ENCODE results near the gene MOV10. TPM values are rescaled to one million over a fixed set of nuclear protein-coding genes. Genes with fewer than 3 reads are reported as not detected.

The MOV10 gene
- total RNA-seq, 2 experiments from 2014 or later: 80.6 to 89.3 TPM

DNA sequence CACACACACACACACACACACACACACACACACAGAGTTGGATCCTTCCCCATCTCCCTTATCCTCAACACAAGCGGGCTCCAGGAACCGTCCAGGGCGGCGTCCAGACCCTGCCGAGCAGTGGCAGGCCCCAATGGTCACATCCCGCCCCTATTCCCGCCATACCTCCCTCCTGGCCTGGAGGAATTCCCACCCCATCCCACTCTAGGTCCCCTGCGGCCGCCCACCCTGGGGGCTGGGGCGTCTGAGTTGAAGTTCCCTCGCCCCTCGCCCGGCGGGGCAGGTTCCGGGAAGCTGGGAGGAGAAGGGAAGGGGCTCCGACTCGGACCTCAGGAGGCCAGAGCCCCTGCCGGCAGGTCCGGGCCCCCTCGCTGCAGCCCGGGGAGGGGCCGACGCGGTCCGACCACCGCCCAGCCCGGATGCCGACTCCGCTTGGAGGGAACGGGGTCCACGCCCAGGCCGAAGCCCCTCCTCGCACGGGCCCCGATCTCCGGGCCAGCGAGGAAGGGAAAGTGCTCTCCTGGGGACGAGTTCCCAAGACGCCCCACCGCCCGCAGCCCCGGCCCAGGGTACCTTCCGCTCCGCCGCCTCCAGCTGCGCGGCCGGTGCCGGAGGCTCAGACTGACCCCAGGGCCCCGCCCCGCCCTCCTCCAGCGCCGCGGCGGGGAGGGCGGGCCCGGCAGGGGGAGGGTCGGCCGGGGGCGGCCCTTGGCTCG lies 32.2 kb downstream of the MOV10 start, which contains the start of gene RHOC:
Gene RHOC, minus strand, starts transcription at position 623 of the 716 bp plus-strand sequence. CDS start 3,328 bp downstream, outside the sequence.
- H3K27ac Mint-ChIP-seq: peak within 1 kb of the TSS; percentile 59
- no peaks in the 10 kb centered on the region for H3K36me3 Mint-ChIP-seq (ENCODE audit: low read depth)
- Histone ChIP-seq H3K4me3 (ENCODE audit: low read length) (peak within 1 kb of the TSS; percentile 60), H3K27me3 (ENCODE audit: control insufficient read depth in 1 of 2, insufficient read depth in 2 of 2, low read length in 2 of 2) (no peaks in the 10 kb centered on the region), H3K9me3 (ENCODE audit: control insufficient read depth in 1 of 2, insufficient read depth in 1 of 2, low read length in 2 of 2) (no peaks in the 10 kb centered on the region), H3K27ac (ENCODE audit: low read depth in 1 of 2, low read length in 2 of 2) (peak within 1 kb of the TSS in 1 of 2 donors; percentile 60), H3K36me3 (ENCODE audit: insufficient read depth, low read length) (no peaks in the 10 kb centered on the region), H3K4me1 (ENCODE audit: insufficient read depth, low read length) (peaks cover 38% of the 10 kb centered on the region)
- peak; percentile 30 for ATAC-seq (ENCODE audit: poor library complexity)
- peak in 5 of 14 experiments; percentile 26 to 64 (median 50) for DNase-seq
- H3K9me3 Mint-ChIP-seq: no peaks in the 10 kb centered on the region
- TF ChIP-seq, protein P1, sequence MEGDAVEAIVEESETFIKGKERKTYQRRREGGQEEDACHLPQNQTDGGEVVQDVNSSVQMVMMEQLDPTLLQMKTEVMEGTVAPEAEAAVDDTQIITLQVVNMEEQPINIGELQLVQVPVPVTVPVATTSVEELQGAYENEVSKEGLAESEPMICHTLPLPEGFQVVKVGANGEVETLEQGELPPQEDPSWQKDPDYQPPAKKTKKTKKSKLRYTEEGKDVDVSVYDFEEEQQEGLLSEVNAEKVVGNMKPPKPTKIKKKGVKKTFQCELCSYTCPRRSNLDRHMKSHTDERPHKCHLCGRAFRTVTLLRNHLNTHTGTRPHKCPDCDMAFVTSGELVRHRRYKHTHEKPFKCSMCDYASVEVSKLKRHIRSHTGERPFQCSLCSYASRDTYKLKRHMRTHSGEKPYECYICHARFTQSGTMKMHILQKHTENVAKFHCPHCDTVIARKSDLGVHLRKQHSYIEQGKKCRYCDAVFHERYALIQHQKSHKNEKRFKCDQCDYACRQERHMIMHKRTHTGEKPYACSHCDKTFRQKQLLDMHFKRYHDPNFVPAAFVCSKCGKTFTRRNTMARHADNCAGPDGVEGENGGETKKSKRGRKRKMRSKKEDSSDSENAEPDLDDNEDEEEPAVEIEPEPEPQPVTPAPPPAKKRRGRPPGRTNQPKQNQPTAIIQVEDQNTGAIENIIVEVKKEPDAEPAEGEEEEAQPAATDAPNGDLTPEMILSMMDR (IDR thresholded peaks at IDR 0.05): no peak
- H3K4me3 Mint-ChIP-seq: peak within 1 kb of the TSS; percentile 80
- intact Hi-C loops (cut with DNase I, micrococcal nuclease): loop anchor here (1.0 to 5.0 kb wide), 3 partner anchors 88 to 315 kb away; partner anchors contain the start of genes CAPZA1 (in 1 of the 2) and ST7L (in 1 of the 2)
- ChIA-PET POLR2A (interaction anchor here (0.8 to 3.3 kb wide), 3 partner anchors 9 to 204 kb away, joined by 3 to 13 read pairs (median 5); partner anchors contain the start of genes MOV10 and PPM1J), CTCF (interaction anchor here (1.9 to 2.3 kb wide), 2 partner anchors 12 to 205 kb away, joined by 4 to 13 read pairs; a partner anchor contains a TSS)
- H3K4me1 Mint-ChIP-seq (ENCODE audit: low read depth): peaks cover 54% of the 10 kb centered on the region
- H3K27me3 Mint-ChIP-seq: no peaks in the 10 kb centered on the region

DNA sequence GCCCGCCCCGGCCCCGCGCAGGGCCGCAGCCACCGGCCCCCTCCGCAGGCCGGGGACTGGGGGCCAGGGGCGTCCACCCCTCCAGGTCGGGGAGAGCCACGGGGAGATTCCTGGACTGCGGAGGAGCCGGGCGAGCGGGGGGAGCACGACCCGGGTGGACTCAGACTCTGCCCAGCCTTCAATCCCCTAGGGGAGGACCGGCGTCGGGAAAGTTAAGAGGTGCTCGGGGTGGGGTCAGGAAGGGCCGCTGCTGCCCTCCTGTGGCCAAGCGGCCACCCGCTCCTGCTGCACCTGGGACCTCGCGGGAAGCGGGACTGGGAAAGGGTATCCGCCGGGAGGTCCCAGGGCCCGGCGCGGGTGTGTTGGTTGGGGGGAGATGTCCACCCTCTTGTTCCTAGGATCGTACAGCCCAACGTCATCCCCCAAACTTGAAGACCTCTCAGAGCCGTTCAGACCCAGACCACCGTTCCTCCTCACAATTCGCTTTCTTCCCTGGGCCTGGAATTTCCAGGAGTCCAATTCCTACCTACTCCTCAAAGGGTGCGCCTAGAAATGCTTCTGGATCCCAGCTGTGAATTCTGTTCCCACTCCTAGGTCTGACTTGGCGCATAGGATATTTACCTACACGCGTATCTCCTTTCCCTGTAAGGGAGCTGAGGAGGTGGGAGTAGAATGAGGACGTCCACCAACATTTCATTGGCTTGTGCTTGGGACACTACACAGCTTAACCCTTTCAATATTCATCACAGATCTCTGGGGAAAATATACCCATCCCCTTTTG lies 33.0 kb downstream of the MOV10 start:
- CTCF ChIA-PET: interaction anchor here (1.1 to 2.3 kb wide), 5 partner anchors 11 to 365 kb away, joined by 3 to 13 read pairs (median 3); partner anchors contain the start of gene LRIG2
- TF ChIP-seq, protein P1 (IDR thresholded peaks at IDR 0.05): peak; percentile 79
- H3K27me3 Mint-ChIP-seq: peaks cover under 1% of the 10 kb centered on the region
- ATAC-seq (ENCODE audit: poor library complexity) (peak; percentile 57), DNase-seq (peak in 13 of 14 experiments; percentile 23 to 82 (median 53))
- no peaks in the 10 kb centered on the region for H3K9me3 Mint-ChIP-seq
- intact Hi-C loops (cut with DNase I, micrococcal nuclease): loop anchor here (1.0 to 5.0 kb wide), 4 partner anchors 89 to 316 kb away; partner anchors contain the start of genes CAPZA1 (in 1 of the 2) and ST7L (in 1 of the 2)
- no peaks in the 10 kb centered on the region for H3K36me3 ChIP-seq (ENCODE audit: insufficient read depth, low read length)
- no peaks in the 10 kb centered on the region for H3K36me3 Mint-ChIP-seq (ENCODE audit: low read depth)
- peak overlapping the region; percentile 80 for H3K4me3 Mint-ChIP-seq
- POLR2A ChIA-PET: interaction anchor here (0.6 to 3.3 kb wide), 4 partner anchors 8 to 408 kb away, joined by 3 to 13 read pairs (median 5); partner anchors contain the start of genes MOV10 and PPM1J
- H3K4me1 Mint-ChIP-seq (ENCODE audit: low read depth): peaks cover 47% of the 10 kb centered on the region
- no peaks in the 10 kb centered on the region for H3K27me3 ChIP-seq (ENCODE audit: control insufficient read depth in 1 of 2, insufficient read depth in 2 of 2, low read length in 2 of 2)
- no peaks in the 10 kb centered on the region for H3K9me3 ChIP-seq (ENCODE audit: control insufficient read depth in 1 of 2, insufficient read depth in 1 of 2, low read length in 2 of 2)
- no peak overlapping the region for H3K27ac ChIP-seq (ENCODE audit: low read depth in 1 of 2, low read length in 2 of 2)
- H3K4me3 ChIP-seq (ENCODE audit: low read length): peak overlapping the region; percentile 60
- peak overlapping the region; percentile 41 for H3K27ac Mint-ChIP-seq
- H3K4me1 ChIP-seq (ENCODE audit: insufficient read depth, low read length): peaks cover 37% of the 10 kb centered on the region

DNA sequence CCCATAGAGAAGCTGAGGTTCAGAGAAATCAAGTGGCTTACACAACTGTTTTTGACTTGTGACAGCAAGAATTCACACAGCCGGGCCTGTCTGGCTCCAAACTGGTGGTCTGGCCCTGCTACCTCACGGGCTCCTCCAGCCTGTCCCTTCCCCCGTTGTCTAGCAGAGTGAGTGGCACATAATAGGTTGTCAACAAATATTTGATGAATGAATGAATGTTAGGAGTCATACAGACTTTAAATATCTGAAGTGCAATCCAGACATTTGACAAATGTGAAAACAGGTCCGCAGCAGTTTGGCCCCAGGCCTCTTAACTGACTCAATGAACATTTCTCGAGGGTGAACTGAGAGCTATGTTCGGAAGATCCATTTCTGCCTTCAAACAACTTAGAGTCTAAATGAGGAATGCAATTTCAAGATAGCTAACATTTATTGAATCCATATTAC lies 33.6 kb downstream of the MOV10 start:
- Mint-ChIP-seq H3K4me3 (peak overlapping the region; percentile 80), H3K36me3 (ENCODE audit: low read depth) (no peaks in the 10 kb centered on the region), H3K9me3 (no peaks in the 10 kb centered on the region), H3K27me3 (peaks cover 7% of the 10 kb centered on the region), H3K27ac (peak overlapping the region; percentile 41), H3K4me1 (ENCODE audit: low read depth) (peaks cover 41% of the 10 kb centered on the region)
- no peaks in the 10 kb centered on the region for H3K36me3 ChIP-seq (ENCODE audit: insufficient read depth, low read length)
- no peak overlapping the region for H3K27ac ChIP-seq (ENCODE audit: low read depth in 1 of 2, low read length in 2 of 2)
- POLR2A ChIA-PET: interaction anchor here (0.6 to 3.3 kb wide), 2 partner anchors 33 to 407 kb away, joined by 5 to 13 read pairs; partner anchors contain the start of gene MOV10
- no peak for ATAC-seq (ENCODE audit: poor library complexity)
- H3K9me3 ChIP-seq (ENCODE audit: control insufficient read depth in 1 of 2, insufficient read depth in 1 of 2, low read length in 2 of 2): no peaks in the 10 kb centered on the region
- TF ChIP-seq, protein P1 (IDR thresholded peaks at IDR 0.05): no peak
- CTCF ChIA-PET: interaction anchor here (1.1 to 2.3 kb wide), 5 partner anchors 10 to 365 kb away, joined by 3 to 13 read pairs (median 3); partner anchors contain the start of gene LRIG2
- intact Hi-C loops (cut with DNase I, micrococcal nuclease): loop anchor here (2.0 to 5.0 kb wide), 2 partner anchors 205 to 206 kb away; no protein-coding TSS in a partner anchor
- peak in 1 of 14 experiments; percentile 10 for DNase-seq
- no peaks in the 10 kb centered on the region for H3K27me3 ChIP-seq (ENCODE audit: control insufficient read depth in 1 of 2, insufficient read depth in 2 of 2, low read length in 2 of 2)
- no peak overlapping the region for H3K4me3 ChIP-seq (ENCODE audit: low read length)
- H3K4me1 ChIP-seq (ENCODE audit: insufficient read depth, low read length): peaks cover 37% of the 10 kb centered on the region
